Measurements from ENCODE around the gene RAPGEF6. TPM values are rescaled to one million over a fixed set of nuclear protein-coding genes. Genes with fewer than 3 reads are reported as not detected.

RAPGEF6 gene
- total RNA-seq: 7.8 and 8.7 TPM in 2 replicates

DNA sequence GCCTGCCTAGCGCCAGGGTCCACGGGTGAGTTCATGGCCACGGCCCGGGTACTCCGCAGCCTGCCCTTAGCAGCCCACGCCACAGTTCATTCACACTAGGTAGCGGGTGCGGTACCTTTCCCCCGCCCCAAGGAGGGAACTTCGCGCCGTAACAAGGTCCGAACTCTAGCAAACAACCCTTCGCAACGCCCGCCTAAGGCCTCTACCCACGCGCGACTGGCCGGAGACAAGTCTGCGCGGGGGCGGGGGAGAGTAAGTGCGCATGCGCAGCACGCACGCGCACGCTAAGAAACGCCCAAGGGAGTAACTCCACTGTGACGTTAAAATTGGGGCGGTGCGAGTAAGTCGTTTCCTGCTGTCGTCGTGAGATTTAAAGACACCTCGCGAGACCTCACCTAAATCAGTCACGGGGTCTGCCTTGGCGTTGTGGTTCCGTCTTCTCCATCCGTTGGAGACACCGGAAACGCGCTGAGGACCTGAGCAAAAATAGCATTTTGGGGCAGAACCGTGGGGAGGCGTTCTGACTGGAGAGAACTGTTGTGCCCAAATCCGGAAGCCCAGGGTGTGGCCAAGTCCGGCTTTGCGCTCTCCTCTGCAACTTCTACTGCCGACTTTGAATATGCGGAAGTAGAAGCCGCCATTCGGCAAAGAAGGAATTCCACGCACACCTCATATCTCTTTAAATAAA lies at the start of gene RAPGEF6:
TSS of gene RAPGEF6 (minus strand) at position 234 of the 688 bp plus-strand sequence. CDS start at position 35, 199 bp downstream.

Other genes starting within 250 kb of the RAPGEF6 start
- gene FNIP1, start 161.8 kb upstream of the RAPGEF6 start, total RNA-seq: 8.5 and 9.6 TPM in 2 replicates